Sigmoid colon (tissue), 4 donors: ENCODE measurements around the gene C12orf75.

Experiments used
- CTCF ChIP-seq, 4 experiments: fragments of 450-650 bp in 3 of 4; fragments of 200-600 bp in 1 of 4; IDR thresholded peaks; one replicate each; pipeline ENCODE4 v1.5.1; 2016 to 2019; ENCODE audit warnings: antibody characterized with exemption in 4 of 4, mild to moderate bottlenecking in 3 of 4, moderate library complexity in 2 of 4
- EP300 ChIP-seq, 4 donors: sonication (generic); formaldehyde crosslinking; IDR thresholded peaks; one replicate each; pipeline ENCODE4 v1.6.1; 2017; ENCODE audit warnings: antibody characterized with exemption in 4 of 4
- POLR2A ChIP-seq, 2 donors: fragments of 450-650 bp; IDR thresholded peaks; one replicate each; pipeline ENCODE4 v1.6.1; 2016; ENCODE audit warnings: antibody characterized with exemption in 2 of 2, mild to moderate bottlenecking in 2 of 2, moderate library complexity in 2 of 2
- POLR2AphosphoS5 ChIP-seq, 4 donors: sonication (generic); formaldehyde crosslinking; IDR thresholded peaks; one replicate each; pipeline ENCODE4 v1.6.1; 2017; ENCODE audit warnings: antibody characterized with exemption in 4 of 4

- TF ChIP-seq CTCF (IDR thresholded peaks at IDR 0.05) = no peak
- no peak for TF ChIP-seq POLR2A (IDR thresholded peaks at IDR 0.05)
- no peak for TF ChIP-seq EP300 (IDR thresholded peaks at IDR 0.05)
- no peak for TF ChIP-seq POLR2AphosphoS5 (IDR thresholded peaks at IDR 0.05)
Observed at GRCh38 chr12:105403095-105403494, 72.6 kb downstream of the C12orf75 start.
